GM12865 (cell line): Measurements from ENCODE around the gene RBM26.

Experiments used
- DNase-seq: peaks from one replicate; pipeline ENCODE4 v3.0.0; 2010; ENCODE audit warnings: low read depth
- H3K4me3 ChIP-seq: 2 replicates; pipeline ENCODE4 v1.5.1; 2011; ENCODE audit warnings: mild to moderate bottlenecking, low read depth, low read length, control low read depth
- TF ChIP-seq, protein P1 (sequence below): IDR thresholded peaks from 2 replicates; pipeline ENCODE4 v1.5.1; 2011; ENCODE audit warnings: low read length, control low read depth, low read depth, inconsistent platforms; ENCODE audit not compliant: insufficient read depth; ENCODE audit errors: missing control alignments

The RBM26 gene

DNA sequence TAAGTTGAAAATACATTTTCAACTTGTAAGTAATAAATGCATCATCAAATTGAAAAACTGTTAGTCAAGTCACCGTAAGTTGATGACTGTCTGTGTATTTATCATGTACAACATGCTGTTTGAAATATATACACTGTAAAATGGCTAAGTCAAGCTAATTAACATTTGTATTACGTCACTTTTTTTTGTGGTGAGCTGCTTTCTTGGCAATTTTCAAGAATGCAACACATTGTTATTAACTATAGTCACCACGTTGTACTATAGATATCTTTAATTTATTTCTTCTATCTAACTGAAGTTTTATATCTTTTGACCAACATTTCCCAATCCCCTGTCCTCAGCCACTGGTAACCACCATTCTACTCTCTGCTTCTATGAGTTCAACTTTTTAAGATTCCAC, 57.0 kb downstream of the RBM26 start:
- DNase-seq: no peak
- TF ChIP-seq, protein P1, sequence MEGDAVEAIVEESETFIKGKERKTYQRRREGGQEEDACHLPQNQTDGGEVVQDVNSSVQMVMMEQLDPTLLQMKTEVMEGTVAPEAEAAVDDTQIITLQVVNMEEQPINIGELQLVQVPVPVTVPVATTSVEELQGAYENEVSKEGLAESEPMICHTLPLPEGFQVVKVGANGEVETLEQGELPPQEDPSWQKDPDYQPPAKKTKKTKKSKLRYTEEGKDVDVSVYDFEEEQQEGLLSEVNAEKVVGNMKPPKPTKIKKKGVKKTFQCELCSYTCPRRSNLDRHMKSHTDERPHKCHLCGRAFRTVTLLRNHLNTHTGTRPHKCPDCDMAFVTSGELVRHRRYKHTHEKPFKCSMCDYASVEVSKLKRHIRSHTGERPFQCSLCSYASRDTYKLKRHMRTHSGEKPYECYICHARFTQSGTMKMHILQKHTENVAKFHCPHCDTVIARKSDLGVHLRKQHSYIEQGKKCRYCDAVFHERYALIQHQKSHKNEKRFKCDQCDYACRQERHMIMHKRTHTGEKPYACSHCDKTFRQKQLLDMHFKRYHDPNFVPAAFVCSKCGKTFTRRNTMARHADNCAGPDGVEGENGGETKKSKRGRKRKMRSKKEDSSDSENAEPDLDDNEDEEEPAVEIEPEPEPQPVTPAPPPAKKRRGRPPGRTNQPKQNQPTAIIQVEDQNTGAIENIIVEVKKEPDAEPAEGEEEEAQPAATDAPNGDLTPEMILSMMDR: no peak
- H3K4me3 ChIP-seq: no peak overlapping the region

DNA sequence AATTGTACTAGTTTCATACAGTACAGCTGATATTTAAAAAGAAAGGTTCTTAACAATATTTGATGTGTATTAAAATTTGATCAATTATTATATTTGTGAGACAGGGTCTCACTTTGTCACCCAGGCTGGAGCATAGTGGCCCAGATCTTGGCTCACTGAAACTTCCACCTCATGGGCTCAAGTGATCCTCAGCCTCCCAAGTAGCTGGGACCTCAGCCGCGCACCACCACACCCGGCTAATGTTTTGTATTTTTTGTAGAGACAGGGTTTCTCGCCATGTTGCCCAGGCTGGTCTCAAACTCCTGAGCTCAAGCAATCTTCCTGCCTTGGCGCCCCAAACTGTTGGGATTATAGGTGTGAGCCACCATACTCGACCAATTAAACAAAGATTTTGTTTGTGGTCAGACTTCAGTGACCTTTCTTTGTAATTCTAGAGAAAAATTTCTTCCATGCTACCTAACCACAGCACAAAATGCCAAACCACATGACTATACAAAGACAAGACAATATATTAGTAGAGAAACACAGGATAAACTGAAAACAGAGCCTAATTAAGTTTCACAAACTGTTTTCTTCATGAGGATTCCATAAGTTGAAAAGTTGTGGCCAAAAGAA, 59.6 kb downstream of the RBM26 start:
- H3K4me3 ChIP-seq: no peak overlapping the region
- TF ChIP-seq, protein P1: no peak
- no peak for DNase-seq

DNA sequence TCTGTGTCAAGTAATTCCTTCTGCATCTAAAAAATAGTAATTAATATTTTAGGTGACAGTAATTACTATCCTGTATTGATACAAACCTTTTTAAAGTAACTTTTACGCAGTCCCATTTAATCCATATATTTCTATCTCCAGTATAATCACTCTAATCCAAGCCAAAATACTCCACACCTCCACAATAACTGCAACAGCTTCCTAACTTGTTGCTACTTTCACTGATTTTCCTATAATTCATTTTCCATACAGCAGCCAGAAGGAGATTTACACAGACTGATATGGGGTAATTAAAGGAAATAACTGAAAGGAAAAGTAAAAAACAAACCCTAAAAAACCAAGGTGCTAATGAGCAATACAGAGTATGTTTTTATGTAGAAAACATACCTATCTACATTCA, 64.9 kb downstream of the RBM26 start:
- TF ChIP-seq, protein P1: no peak
- DNase-seq: no peak
- H3K4me3 ChIP-seq: no peak overlapping the region

DNA sequence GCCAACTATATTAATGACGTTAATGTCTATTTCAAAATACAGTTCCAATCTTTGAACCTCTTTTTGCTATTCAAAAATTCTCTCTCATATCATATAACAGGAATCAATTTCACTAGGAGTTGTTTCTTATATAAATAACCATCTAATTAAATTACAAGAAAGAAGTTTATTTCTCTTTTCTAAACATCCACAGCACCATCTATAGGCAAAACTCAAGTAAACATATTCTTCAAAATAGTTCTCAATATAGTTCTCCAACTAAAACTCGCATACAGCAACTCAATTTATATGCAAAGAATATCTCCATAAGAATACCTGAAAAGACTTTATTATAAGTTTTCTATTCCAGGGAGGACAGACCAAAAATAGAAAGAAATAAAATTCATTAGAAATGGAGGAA, 65.6 kb downstream of the RBM26 start:
- no peak overlapping the region for H3K4me3 ChIP-seq
- TF ChIP-seq, protein P1: no peak
- no peak for DNase-seq

DNA sequence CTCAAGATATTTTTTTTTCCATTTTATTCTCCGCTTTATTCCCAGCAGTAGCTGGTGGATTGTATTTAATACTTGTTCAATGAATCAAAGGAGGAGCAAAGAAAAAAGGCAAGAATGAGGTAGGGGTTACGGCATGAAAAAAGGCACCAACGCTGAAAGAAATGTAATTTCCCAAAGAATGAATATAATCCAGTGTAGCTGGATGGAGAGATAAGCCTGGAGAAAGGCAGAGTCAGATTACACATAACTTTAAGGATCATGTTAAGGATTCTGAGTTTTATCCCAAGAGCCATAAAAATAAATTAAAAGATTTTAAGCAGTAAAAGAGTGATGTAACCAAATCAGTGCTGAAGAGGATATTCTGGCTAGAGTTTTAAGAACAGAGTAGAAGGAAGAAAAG, 67.7 kb downstream of the RBM26 start:
- DNase-seq: no peak
- TF ChIP-seq, protein P1: no peak
- H3K4me3 ChIP-seq: no peak overlapping the region

DNA sequence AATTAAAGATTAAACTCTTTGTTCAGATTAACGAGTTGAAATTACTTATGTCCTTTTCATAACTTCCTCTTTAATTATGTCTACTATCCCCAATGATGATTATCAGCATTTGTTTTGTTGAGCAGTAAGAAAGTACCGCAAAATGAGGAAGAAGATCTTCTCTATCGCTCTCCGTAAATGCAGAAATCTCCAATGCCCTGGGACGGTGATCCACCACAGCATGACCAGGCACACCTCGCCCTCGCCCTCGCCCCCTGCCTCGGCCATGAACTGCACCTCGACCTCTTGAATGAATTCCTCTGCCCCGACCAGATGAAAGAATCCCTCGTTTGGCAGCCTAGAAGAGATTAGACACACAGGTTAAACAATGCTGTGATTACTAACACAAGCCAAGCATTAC, 69.1 kb downstream of the RBM26 start:
- no peak for DNase-seq
- no peak overlapping the region for H3K4me3 ChIP-seq
- TF ChIP-seq, protein P1: no peak

DNA sequence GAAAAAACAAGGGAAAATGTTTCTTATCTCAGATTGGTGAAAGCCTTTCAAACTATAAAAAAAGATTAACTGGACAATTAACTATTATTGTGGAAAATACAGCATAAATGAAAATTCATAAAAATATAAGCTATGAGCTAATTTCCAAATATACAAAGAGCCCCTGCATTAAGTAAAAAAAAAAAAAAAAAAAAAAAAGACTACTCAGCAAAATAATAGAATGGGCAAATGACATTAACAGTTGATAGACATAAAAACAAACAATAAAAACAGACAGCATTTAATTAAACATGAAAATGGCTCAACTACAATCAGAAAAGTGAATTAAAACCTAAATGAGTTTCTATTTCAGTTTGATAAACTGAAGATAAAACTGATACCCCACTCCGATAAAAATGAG, 77.5 kb downstream of the RBM26 start:
- TF ChIP-seq, protein P1: no peak
- no peak overlapping the region for H3K4me3 ChIP-seq
- DNase-seq: no peak
